K562 (cell line): ENCODE data around the gene FLCN. TPM values are rescaled to one million over a fixed set of nuclear protein-coding genes. Genes with fewer than 3 reads are reported as not detected.

ENCODE experiments used
- ATAC-seq: fragments of 200-7000 bp; cut with Tn5 transposase; 3 replicates; pipeline ENCODE4 v1.9.1; 2020; ENCODE audit warnings: moderate library complexity
- BruUV-seq: library from RNA; stranded (reverse); fragments of 400-500 nt; replicated peaks from 2 replicates; lab custom pipeline; 2021; lab: Mats Ljungman, UMichigan
- CTCF ChIA-PET: fragments of 300-600 bp; formaldehyde crosslinking; extraction: SDS; loops from one replicate; lab custom pipeline; 2021; ENCODE audit warnings: low intra/inter-chr PET ratio; lab: Yijun Ruan, JAX
- POLR2A ChIA-PET: fragments of 300-600, 350-650 bp; sonication (Branson Sonifier 250); formaldehyde crosslinking; extraction: SDS; loops from one replicate; lab custom pipeline; 2021; ENCODE audit warnings: antibody characterized with exemption, inconsistent platforms; lab: Yijun Ruan, JAX
- DNase-seq, 4 experiments: peaks; one replicate each; pipeline versions ENCODE4 v3.0.0 to v3.0.0-alpha.2; 2011 to 2018; ENCODE audit warnings: low spot score in 3 of 4, mixed read lengths in 3 of 4; ENCODE audit errors: extremely low read depth in 1 of 4
- FAIRE-seq: peaks from 2 replicates; lab custom pipeline; 2011; peaks lifted over from hg19 to GRCh38; lab: Jason Lieb, UNC
- H2AFZ ChIP-seq: 2 replicates; pipeline ENCODE4 v1.6.0; 2011; ENCODE audit warnings: low read depth, low read length, control low read depth, inconsistent platforms
- H3K27ac ChIP-seq: fragments of 200-600 bp; 3 replicates; pipeline ENCODE4 v1.8.0; 2011; ENCODE audit warnings: low read depth, mild to moderate bottlenecking, control low read depth, inconsistent platforms, low read length, moderate library complexity, mixed read lengths; ENCODE audit errors: extremely low read depth
- H3K27me3 ChIP-seq, 2 experiments: fragments of 300-600 bp in 1 of 2; 2 replicates in 1 of 2; 3 replicates in 1 of 2; pipeline versions ENCODE4 v1.6.0 to v1.8.0; 2011; ENCODE audit warnings: inconsistent platforms in 2 of 2, low read length in 2 of 2, mild to moderate bottlenecking in 1 of 2, mixed read lengths in 1 of 2, moderate library complexity in 1 of 2; ENCODE audit not compliant: control insufficient read depth in 2 of 2, insufficient read depth in 2 of 2
- H3K36me3 ChIP-seq: fragments of 300-600 bp; 3 replicates; pipeline ENCODE4 v1.8.0; 2011; ENCODE audit warnings: mild to moderate bottlenecking, low read length, inconsistent platforms; ENCODE audit not compliant: control insufficient read depth, insufficient read depth
- H3K4me1 ChIP-seq, 2 experiments: fragments of 200-600 bp in 1 of 2; replicated peaks in 1 of 2; 2 replicates in 1 of 2; 3 replicates in 1 of 2; pipeline versions ENCODE4 v1.5.1 to v1.8.0; 2011; ENCODE audit warnings: inconsistent platforms in 2 of 2, low read length in 2 of 2, mild to moderate bottlenecking in 1 of 2, mixed read lengths in 1 of 2, moderate library complexity in 1 of 2; ENCODE audit not compliant: control insufficient read depth in 2 of 2, insufficient read depth in 2 of 2
- H3K4me2 ChIP-seq: 2 replicates; pipeline ENCODE4 v1.6.1; 2011; ENCODE audit warnings: low read length, control low read depth, inconsistent platforms, mixed read lengths; ENCODE audit not compliant: insufficient read depth
- H3K4me3 ChIP-seq: fragments of 200-600 bp; sonication (generic), shearing (Covaris generic); 2 replicates; pipeline ENCODE4 v1.5.1; 2016; ENCODE audit warnings: control low read depth, inconsistent platforms
- H3K79me2 ChIP-seq: fragments of 200-600 bp; 3 replicates; pipeline ENCODE4 v1.8.0; 2011; ENCODE audit warnings: low read length, inconsistent platforms; ENCODE audit not compliant: control insufficient read depth, insufficient read depth
- H3K9ac ChIP-seq, 2 experiments: 2 replicates each; pipeline versions ENCODE4 v1.6.0 to v1.6.1; 2011; ENCODE audit warnings: low read depth in 2 of 2, low read length in 2 of 2, control low read depth in 1 of 2, inconsistent platforms in 1 of 2, mild to moderate bottlenecking in 1 of 2, mixed read lengths in 1 of 2; ENCODE audit not compliant: insufficient read depth in 1 of 2
- H3K9me1 ChIP-seq: one replicate; pipeline ENCODE4 v1.6.0; 2011; ENCODE audit warnings: inconsistent platforms, mild to moderate bottlenecking, low read length, moderate library complexity; ENCODE audit not compliant: control insufficient read depth, insufficient read depth
- H3K9me3 ChIP-seq: replicated peaks from 2 replicates; pipeline ENCODE4 v1.5.1; 2011; ENCODE audit warnings: low read depth, low read length, inconsistent platforms; ENCODE audit not compliant: control insufficient read depth, insufficient read depth
- H4K20me1 ChIP-seq: replicated peaks from 2 replicates; pipeline ENCODE4 v1.6.1; 2011; ENCODE audit warnings: low read length, inconsistent platforms, mixed read lengths; ENCODE audit not compliant: control insufficient read depth, insufficient read depth
- EP300 ChIP-seq: IDR thresholded peaks from 2 replicates; pipeline ENCODE4 v1.6.1; 2012; ENCODE audit warnings: low read length, improper control_type of control experiment
- KDM5B ChIP-seq: fragments of 200-600 bp; sonication (generic); IDR thresholded peaks from 2 replicates; pipeline ENCODE4 v1.6.1; 2012; ENCODE audit warnings: low read depth, mild to moderate bottlenecking, moderate library complexity, low read length, control low read depth, inconsistent platforms; ENCODE audit not compliant: insufficient replicate concordance
- NFYB ChIP-seq: IDR thresholded peaks from 2 replicates; pipeline ENCODE4 v1.6.1; 2011; ENCODE audit warnings: mild to moderate bottlenecking, moderate library complexity; ENCODE audit not compliant: insufficient read length; ENCODE audit errors: extremely low read depth
- PHF20 ChIP-seq: fragments of 450-650 bp; IDR thresholded peaks from 2 replicates; pipeline ENCODE4 v1.6.1; 2018; ENCODE audit not compliant: partially characterized antibody
- SMARCA4 ChIP-seq: fragments of 450-650 bp; IDR thresholded peaks from 2 replicates; pipeline ENCODE4 v1.6.1; 2016
- TSHZ1 ChIP-seq: fragments of 250-450 bp; sonication (Bioruptor Pico); IDR thresholded peaks from 2 replicates; pipeline ENCODE4 v1.4.0; 2020; ENCODE audit warnings: mild to moderate bottlenecking, moderate library complexity
- ZNF318 ChIP-seq, 2 experiments: fragments of 450-650 bp; IDR thresholded peaks; 2 replicates each; pipeline ENCODE4 v1.6.1; 2016; ENCODE audit warnings: mild to moderate bottlenecking in 2 of 2, borderline replicate concordance in 1 of 2, low read depth in 1 of 2, moderate library complexity in 1 of 2
- WGBS: fragments of 100-300 bp; shearing (Covaris generic); methylation state at CpG from one replicate; pipeline ENCODE4 v1.1.6; 2016; ENCODE audit warnings: low coverage, mixed read lengths; ENCODE audit not compliant: insufficient coverage; ENCODE audit errors: missing lambda C conversion rate; 5-methylcytosine and 5-hydroxymethylcytosine counted together
- in situ Hi-C: fragments of 300-500 bp; cut with MboI; formaldehyde crosslinking; loops from 4 replicates; pipeline ENCODE4 v1.15.0; 2018; ENCODE audit warnings: inconsistent platforms, mixed read lengths
- intact Hi-C: fragments of 100-400 bp; cut with micrococcal nuclease; formaldehyde crosslinking; loops from 2 replicates; pipeline ENCODE4 v1.14.2; 2022
- polyA plus RNA-seq, 8 experiments: library from polyadenylated mRNA; depleted of rRNA in 4 of 8; stranded (reverse) in 5 of 8; unstranded in 3 of 8; fragments of >200 nt; fragmentation: Nextera tagmentation in 2 of 8; fragmentation: Illumina TruSeq in 1 of 8; extraction: Ambion mirVana in 2 of 8; extraction: Trizol in 1 of 8; gene quantifications; 2 replicates each; pipeline versions ENCODE4 v1.2.1 to v1.2.3, GENCODE V29; 2011 to 2014; ENCODE audit warnings: inconsistent platforms in 1 of 8, missing spikeins in 1 of 8
- total RNA-seq, 7 experiments: library from RNA; depleted of rRNA in 6 of 7; stranded (reverse); fragments of >200 nt in 6 of 7; fragmentation: Illumina TruSeq in 2 of 7; extraction: Trizol in 2 of 7; gene quantifications; 2 replicates each; pipeline versions ENCODE4 v1.2.1 to v1.2.3, GENCODE V29; 2011 to 2021; ENCODE audit warnings: low replicate concordance in 1 of 7

Gene FLCN
- total and polyA plus RNA-seq, 9 of the 15 experiments (the other 6 are each of a cell fraction or from before 2014, with no cell fraction given), result 1.6 to 33.5 (median 10.9) TPM

GRCh38 chr17:17242246-17242645, 5.3 kb upstream of the FLCN start:
- Histone ChIP-seq H3K4me3 (no peak overlapping the region), H4K20me1 (no peaks in the 10 kb centered on the region), H3K9me1 (no peaks in the 10 kb centered on the region), H3K4me1 (peaks cover 0 to 9% of the 10 kb centered on the region in 2 experiments; a peak in 4 of 5 replicates), H3K4me2 (no peak overlapping the region), H3K36me3 (peaks cover 13% of the 10 kb centered on the region), H3K27ac (no peak overlapping the region), H3K27me3 (no peaks in the 10 kb centered on the region), H3K9me3 (no peaks in the 10 kb centered on the region), H3K9ac (no peak overlapping the region), H3K79me2 (no peaks in the 10 kb centered on the region; the same call in 2 of the 3 replicates), H2AFZ (no peak overlapping the region)
- intact Hi-C loops, result no loop called here
- no TSS peak for BruUV-seq
- no peak for FAIRE-seq
- in situ Hi-C loops, result no loop called here
- TF ChIP-seq NFYB (no peak), PHF20 (no peak), KDM5B (no peak), EP300 (no peak), SMARCA4 (no peak), TSHZ1 (CRISPR knock-in tag) (no peak), ZNF318 (IDR thresholded peaks at IDR 0.05; ENCODE audit: borderline replicate concordance in 1 of 2, low read depth in 1 of 2) (no peak)
- 90% methylated on average over 3 of the region's 7 CpGs for WGBS
- no peak for ATAC-seq
- DNase-seq, result no peak
- ChIA-PET POLR2A (no interaction called here), CTCF (no interaction called here)
